Activated CD8-positive, alpha-beta memory T cell treated with anti-CD3 and anti-CD28 coated beads, Interleukin-2, amount 50 U/mL, for 48 hours (primary cell): ENCODE data around the gene KRTAP3-1.
"Not testable (repeated sequence)": the region's sequence is repeated elsewhere in the genome, so short reads cannot be mapped to it uniquely, and the experiment has no call there.

ENCODE experiments used
- DNase-seq: peaks from one replicate; pipeline ENCODE4 v3.0.0-alpha.2; 2020

Gene KRTAP3-1

DNA sequence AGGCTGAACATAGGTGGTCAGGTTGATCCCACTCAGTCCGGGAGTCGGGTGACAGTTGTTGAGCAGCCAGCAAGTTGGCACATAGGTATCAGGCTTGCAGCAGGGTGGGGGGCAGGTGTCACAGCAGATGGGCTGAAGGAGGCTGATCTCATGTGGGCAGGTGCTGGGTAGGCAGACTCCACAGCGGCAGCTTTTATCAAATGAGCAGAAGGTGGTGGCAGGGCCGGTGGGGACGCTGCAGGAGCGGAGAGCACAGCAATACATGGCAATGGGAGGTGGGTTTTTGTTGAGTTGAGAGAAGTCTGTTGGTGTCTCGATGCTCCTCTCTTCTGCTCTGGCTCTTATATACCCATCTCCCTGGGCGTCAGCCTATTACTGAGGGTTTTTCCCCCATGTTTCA lies at the start of gene KRTAP3-1:
Gene KRTAP3-1, minus strand, starts transcription at position 318 of the 400 bp plus-strand sequence. Its CDS starts 54 bp downstream, at position 264.
- no peak for DNase-seq

DNA sequence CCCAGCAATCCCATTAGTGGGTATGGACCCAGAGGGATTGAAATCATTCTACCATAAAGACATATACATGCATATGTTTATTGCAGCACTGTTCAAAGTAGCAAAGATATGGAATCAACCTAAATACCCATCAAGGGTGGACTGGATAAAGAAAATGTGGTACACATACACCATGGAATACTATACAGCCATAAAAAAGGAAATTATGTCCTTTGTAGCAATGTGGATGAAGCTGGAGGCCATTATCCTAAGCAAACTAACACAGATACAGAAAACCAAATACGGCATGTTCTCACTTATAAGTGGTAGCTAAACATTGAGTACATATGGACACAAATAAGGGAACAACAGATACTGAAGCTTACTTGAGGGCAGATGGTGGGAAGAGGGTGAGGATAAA lies 48.6 kb upstream of the KRTAP3-1 start:
- no peak for DNase-seq

DNA sequence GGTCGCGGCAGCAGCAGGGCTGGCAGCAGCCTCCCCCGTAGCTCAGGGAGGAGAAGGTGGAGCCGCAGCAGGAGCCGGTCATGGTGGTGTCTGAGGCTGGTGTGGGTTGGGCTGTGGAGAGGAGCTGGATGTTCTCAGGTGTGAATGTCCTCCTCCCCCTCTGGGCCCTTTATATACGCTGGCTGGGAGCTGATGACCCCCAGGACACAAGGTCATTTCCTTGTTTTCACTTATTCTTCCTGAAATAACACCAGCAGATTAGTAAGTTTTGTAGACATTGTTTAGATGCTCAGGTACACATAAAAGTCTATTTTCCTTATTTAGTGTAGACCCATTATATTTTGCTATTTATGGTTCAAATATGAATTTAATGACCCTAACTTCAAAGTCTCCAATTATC lies 46.2 kb upstream of the KRTAP3-1 start, which contains the start of gene KRTAP2-2:
Gene KRTAP2-2, minus strand, starts transcription at position 101 of the 400 bp plus-strand sequence. Its CDS starts 19 bp downstream, at position 82.
- not testable (repeated sequence) for DNase-seq

DNA sequence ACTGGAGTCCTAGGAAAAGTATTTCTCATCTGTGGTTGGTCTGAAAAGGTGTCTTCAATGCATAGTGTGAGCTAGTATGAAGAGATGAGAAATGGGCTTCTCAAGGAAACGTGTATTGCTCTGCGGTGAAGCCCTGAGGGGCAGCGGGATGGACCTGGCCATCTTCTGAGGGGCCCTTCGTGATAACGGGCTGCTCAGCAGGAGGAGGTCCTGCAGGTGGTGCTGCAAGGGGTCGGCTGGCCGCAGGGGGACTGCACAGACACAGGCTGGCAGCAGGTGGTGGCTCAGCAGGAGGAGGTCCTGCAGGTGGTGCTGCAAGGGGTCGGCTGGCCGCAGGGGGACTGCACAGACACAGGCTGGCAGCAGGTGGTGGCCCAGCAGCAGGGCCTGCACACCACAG lies 45.6 kb upstream of the KRTAP3-1 start:
- not testable (repeated sequence) for DNase-seq

DNA sequence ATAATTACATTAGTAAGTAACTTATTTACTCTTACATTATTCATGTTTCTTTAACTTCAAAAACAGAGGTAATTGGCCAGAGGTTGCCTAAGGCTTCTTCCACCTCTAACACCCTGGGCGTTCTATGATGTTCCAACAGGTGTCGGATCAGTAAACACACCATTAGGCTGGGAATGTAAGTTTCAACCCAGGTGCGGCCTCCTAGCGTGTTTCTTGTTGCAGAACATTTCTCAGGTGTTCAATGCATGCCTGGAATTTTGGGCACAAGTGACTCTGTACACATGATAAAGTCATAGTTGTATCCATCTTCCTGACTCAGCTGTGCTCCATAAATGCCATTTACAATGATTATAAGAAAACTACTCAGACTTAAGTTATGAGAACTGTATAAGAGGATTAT lies 45.1 kb upstream of the KRTAP3-1 start:
- DNase-seq = no peak

DNA sequence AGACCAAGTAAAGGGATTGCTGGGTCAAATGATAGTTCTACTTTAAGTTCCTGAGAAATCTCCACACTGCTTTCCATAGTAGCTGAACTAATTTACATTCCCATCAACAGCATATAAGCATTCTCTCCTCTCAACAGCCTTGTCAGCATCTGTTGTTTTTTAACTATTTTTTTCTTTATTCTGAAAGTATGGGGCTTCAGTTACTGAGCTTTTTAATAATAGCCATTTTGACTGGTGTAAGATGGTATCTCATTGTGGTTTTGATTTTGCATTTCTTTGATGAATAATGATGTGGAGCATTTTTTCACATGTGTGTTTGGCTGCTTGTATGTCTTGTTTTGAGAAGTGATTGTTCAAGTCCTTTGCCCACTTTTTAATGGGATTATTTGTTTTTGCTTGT lies 43.6 kb upstream of the KRTAP3-1 start:
- DNase-seq = no peak

DNA sequence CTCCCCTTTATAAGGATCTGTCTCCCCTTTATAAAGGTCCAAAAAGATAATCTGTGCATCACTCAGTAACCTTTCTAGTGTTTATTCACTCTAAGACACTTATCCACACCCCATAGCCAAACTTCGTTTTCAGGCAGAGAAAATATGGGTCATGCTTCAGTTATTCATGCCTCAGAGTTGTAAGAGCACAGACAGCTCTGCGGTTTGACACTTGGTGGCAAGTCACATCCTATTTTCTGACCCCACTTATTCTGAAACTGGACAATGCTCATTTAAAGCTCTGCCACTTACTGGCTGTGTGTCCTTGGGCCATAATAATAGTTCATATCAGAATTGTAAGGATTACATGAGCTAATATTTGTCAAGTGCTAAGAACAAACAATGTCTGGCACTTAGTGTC lies 40.2 kb upstream of the KRTAP3-1 start:
- DNase-seq = no peak

DNA sequence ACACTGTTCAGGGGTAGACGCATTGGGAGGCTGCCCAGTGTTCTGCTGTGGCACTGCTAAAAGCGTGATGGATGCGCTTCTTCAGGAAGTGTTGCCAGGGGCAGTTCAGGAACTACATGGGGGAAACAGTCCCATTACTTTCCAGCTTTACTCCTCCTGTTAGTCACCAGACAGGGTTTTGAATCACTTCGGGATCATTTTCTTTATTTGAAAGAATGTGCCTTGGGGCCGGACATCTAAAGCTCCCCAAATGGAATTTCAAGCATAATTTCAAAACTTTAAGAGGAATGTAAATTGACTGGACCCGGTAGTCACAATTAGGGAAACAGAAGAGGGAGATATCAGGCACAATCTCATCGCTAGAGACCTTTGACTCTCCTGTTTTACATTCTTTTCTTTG lies 39.5 kb upstream of the KRTAP3-1 start:
- DNase-seq = no peak

DNA sequence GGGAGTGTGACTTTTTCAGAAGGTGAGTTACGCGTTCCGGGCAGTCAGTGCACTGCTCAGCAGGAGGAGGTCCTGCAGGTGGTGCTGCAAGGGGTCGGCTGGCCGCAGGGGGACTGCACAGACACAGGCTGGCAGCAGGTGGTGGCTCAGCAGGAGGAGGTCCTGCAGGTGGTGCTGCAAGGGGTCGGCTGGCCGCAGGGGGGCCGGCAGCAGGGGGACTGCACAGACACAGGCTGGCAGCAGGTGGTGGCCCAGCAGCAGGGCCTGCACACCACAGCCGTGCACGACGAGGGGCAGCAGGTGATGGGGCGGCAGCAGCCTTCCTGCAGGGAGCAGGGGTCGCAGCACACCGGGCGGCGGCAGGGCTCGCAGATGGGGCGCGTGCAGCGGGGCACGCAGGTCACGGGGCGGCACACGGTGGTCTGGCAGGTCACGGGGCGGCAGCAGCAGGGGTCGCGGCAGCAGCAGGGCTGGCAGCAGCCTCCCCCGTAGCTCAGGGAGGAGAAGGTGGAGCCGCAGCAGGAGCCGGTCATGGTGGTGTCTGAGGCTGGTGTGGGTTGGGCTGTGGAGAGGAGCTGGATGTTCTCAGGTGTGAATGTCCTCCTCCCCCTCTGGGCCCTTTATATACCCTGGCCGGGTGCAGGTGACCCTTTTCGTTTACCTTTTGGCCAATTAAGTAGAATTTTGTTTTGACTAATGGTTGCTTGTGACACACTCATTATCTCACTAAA lies 38.0 kb upstream of the KRTAP3-1 start, which contains the start of gene KRTAP2-1:
Gene KRTAP2-1, minus strand, starts transcription at position 582 of the 731 bp plus-strand sequence. Its CDS starts 49 bp downstream, at position 533.
- DNase-seq = not testable (repeated sequence)

DNA sequence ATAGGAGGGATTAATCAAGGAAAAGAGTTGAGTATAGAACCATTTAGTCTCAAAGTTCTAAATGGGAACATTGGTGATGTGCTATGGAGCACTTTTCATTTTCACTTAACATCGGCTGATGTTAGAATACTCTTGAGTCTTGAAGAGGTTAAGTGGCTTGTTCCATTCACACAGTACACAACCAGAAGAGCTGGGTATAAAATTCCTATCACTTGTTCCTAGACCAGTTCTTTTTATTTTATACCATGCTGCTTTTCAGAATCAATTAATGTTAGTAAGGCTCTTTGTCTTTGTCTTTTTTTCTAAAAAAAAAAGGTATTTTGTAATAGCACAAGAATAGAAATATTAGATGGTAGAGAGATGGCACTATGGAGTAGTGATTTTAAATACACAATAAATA lies 34.0 kb upstream of the KRTAP3-1 start:
- no peak for DNase-seq

DNA sequence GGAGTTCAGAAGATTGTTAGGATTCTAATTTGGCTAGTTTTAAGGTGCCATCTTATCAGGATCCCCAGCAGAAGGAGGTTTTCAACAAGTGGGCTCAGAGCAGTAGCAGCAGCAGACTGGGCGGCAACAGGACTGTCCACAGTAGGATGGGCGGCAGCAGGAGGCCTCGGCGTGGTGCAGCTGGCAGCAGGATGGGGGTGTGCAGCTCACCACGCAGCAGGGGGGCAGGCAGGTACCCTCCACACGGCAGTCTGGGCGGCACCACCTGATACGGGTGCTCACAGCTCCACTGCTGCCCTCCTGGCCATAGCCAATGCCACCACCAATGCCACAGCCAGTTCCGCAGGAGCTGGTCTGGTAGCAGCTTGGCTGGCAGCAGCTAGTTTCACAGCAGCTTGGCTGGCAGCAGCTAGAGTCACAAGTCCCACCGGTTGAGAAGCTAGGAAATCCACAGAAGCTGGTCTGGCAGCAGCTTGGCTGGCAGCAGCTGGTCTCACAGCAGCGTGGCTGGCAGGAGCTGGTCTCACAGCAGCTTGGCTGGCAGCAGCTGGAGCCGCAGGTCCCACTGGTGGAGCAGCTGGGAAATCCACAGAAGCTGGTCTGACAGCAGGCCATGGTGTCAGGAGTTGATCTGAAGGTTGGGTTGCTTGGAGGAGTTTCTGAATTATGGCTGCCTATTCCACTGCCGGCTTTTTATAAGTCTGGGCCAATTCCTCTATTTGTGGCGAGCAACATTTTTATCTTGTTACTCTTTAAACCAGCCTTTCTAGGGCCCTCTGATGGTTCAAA lies 32.0 kb upstream of the KRTAP3-1 start, which contains the start of gene KRTAP1-1:
Gene KRTAP1-1, minus strand, starts transcription at position 668 of the 789 bp plus-strand sequence. Its CDS starts 53 bp downstream, at position 615.
- DNase-seq = not testable (repeated sequence)

DNA sequence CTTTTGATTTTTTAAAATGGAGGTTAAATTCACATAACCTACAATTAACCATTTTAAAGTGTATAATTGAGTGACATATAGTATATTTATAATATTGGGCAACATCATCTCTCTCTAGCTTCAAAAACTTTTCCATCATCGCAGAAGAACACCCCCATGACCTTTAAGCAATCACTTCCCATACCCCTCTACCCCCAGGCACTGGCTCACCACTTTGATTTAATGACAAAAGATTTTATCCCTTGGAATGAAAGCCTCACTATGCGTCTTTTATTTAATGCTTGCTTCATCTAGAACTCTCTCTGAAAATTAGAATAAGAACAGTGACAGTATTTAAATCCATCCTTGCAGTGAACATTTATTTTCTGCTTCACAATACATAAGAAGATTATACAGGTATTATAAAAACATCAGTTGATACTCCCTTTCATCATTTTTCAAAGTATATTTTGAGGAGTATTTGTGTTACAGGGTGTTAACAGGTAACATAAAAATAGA lies 29.0 kb upstream of the KRTAP3-1 start:
- no peak for DNase-seq

DNA sequence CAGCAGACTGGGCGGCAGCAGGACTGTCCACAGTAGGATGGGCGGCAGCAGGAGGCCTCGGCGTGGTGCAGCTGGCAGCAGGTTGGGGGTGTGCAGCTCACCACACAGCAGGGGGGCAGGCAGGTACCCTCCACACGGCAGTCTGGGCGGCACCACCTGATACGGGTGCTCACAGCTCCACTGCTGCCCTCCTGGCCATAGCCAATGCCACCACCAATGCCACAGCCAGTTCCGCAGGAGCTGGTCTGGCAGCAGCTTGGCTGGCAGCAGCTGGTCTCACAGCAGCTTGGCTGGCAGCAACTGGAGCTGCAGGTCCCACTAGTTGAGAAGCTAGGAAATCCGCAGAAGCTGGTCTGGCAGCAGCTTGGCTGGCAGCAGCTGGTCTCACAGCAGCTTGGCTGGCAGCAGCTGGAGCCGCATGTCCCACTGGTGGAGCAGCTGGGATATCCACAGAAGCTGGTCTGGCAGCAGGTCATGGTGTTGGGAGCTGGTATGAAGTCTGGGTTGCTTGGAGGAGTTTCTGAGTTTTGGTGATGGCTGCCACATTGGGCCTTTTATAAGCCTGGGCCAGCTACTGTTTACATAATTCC lies 25.5 kb upstream of the KRTAP3-1 start, which contains the start of gene KRTAP1-3:
Gene KRTAP1-3, minus strand, starts transcription at position 529 of the 590 bp plus-strand sequence. Its CDS starts 53 bp downstream, at position 476.
- DNase-seq = not testable (repeated sequence)

DNA sequence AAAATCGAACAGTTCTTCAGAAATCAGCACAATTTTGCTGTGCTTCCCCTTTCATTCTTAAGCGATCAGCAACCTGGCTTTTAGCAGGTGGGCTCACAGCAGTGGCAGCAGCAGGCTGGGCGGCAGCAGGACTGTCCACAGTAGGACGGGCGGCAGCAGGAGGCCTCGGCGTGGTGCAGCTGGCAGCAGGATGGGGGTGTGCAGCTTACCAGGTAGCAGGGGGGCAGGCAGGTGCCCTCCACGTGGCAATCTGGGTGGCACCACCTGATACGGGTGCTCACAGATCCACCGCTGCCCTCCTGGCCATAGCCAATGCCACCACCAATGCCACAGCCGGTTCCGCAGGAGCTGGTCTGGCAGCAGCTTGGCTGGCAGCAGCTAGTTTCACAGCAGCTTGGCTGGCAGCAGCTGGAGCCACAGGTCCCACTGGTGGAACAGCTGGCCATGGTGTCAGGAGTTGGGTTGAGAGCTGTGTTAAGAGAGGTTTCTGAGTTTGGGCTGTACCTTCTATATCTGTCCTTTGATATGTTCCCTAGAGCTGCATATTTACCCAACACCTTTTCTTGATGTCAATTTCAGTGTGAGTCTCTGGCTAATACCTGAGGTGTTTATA lies 20.8 kb upstream of the KRTAP3-1 start, which contains the start of gene KRTAP1-4:
Gene KRTAP1-4, minus strand, starts transcription at position 563 of the 613 bp plus-strand sequence. Its CDS starts 117 bp downstream, at position 446.
- no peak for DNase-seq

DNA sequence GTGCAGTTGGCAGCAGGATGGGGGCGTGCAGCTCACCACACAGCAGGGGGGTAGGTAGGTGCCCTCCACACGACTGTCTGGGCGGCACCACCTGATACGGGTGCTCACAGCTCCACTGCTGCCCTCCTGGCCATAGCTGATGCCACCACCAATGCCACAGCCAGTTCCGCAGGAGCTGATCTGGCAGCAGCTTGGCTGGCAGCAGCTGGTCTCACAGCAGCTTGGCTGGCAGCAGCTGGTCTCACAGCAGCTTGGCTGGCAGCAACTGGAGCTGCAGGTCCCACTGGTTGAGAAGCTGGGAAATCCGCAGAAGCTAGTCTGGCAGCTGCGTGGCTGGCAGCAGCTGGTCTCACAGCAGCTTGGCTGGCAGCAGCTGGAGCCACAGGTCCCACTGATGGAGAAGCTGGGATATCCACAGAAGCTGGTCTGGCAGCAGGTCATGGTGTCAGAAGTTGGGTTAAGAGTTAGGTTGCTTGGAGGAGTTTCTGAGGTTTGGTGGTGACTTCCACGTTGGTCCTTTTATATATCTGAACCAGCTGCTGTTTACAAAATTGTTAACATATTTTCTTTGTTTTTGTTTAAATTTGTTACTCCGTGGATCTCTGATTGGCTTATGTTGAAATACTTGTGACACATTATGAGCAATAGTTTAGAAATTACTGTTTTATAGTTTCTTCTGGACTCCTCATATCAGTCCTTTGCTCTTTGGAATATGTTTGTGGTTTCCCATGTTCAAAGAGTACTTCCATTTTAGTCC lies 18.0 kb upstream of the KRTAP3-1 start, which contains the start of gene KRTAP1-5:
Gene KRTAP1-5, minus strand, starts transcription at position 494 of the 757 bp plus-strand sequence. Its CDS starts 53 bp downstream, at position 441.
- DNase-seq = no peak

DNA sequence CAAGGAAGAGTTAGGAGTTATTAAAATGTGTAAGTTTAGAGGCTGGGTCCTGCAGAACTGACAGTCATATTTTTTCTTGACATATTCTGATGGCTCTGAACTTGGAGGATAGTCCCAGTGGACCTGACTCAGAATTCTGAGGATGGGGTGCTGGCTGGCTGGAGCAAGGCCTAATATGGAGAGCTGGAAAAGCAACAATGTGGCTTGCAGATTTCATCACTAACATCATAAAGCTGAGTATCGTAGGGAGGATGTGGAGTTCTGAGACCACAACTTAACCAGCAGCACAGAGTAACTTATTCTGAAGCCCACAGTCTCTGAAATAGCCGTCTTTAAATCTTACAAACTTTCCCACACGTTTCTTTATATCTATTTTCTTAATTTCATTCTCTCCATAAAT lies 15.8 kb upstream of the KRTAP3-1 start:
- DNase-seq = no peak

DNA sequence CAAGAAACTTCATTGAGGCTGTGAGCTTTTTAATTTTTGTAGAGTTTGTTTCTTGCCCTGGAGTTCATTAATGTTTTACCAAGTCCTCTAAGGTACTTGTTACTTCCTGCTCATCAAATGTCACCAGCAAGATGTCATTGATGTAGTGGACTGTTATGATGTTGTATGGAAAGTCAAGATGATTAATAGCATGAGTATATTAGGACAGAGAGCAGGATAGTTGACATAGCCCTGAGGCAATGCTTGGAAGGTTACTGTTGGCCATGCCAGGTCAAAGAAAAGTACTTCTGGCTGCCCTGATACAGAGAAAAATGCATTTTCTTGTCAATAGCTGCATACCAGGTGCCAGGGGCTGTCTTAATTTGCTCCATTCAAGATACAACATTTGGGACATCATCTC lies 11.4 kb upstream of the KRTAP3-1 start:
- no peak for DNase-seq

DNA sequence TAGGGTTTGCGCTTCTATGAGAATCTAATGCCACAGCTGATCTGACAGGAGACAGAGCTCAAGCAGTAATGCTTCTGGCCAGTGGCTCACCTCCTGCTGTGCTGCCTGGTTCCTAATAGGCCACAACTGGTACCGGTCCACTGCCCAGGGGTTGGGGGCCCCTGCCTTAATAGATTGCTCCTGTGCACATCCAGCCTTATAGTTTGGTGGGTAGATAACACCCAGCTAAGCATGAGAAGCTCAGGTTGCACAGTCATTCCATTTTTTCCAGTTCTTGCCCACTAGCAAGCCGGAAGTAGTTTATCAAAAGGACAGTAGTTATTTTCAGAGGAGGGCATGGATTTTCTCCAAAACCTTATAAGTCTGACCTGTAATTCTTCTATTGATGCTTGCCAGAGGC lies 10.5 kb upstream of the KRTAP3-1 start:
- no peak for DNase-seq

DNA sequence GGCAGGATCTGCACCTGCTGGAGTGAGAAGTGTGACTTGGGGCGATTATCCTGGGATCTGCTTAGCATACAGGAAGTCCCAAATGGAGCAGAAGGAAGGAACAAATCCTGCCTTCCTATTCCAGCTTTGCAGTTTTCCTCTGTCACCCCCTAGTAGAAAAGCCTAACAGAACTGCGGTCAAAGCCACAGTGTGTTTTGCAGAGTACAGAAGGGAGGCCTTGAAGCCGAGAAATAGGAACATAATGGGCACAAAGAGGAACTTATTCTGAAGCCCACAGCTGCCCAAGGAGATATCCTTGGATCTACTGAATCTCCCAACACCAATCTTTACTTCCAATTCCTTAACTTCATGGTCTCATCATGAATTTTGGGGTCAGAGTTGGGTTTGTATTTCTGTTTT lies 9.6 kb upstream of the KRTAP3-1 start:
- DNase-seq = no peak

DNA sequence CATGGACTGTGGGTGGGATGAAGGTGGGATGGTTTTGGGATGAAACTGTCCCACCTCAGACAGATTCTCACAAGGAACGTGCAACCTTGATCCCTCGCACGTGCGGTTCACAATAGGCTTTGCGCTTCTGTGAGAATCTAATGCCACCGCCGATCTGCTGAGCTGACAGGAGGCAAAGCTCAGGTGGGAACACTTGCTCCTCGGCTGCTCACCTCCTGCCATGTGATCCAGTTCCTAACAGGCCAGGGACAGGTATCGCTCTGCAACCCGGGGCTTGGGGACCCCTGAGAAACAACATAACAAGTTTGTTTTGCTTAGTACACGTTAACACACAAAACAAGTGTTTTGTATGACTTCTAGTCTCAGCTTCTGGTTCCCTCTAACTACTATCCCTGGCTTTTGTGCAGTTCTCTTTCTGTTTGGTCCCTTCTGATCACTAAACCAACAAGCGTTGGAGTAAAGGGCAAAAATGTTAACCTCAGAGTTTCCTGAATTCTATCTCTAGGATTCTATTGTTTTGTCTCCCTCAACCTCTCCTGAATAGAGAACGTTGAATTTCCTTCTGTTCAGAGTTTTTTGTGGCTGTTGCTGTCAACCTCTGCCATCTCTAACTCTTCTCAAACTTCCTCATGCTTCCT lies 7.8 kb upstream of the KRTAP3-1 start:
- DNase-seq = no peak

DNA sequence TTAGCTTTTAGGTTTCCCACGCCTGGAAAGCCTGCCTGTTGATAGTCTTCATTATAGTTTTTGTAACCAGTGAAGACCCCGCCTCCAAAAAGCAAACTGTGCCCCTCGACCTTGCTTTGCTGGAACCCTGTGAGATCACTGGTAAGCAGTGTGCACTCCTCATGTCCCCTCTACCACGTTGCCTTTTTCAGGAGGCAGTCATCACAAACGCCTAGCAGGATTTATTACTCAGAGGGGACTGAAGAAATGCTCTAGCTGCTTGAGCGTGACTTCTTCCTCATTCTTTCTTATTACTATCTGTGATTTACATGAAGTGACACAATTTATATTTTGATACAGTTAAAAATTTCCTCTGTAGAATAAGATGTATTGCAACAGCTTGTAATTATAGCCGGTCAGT lies 6.5 kb upstream of the KRTAP3-1 start:
- no peak for DNase-seq
